Measurements from ENCODE around the gene ABCA2.

Gene ABCA2

DNA sequence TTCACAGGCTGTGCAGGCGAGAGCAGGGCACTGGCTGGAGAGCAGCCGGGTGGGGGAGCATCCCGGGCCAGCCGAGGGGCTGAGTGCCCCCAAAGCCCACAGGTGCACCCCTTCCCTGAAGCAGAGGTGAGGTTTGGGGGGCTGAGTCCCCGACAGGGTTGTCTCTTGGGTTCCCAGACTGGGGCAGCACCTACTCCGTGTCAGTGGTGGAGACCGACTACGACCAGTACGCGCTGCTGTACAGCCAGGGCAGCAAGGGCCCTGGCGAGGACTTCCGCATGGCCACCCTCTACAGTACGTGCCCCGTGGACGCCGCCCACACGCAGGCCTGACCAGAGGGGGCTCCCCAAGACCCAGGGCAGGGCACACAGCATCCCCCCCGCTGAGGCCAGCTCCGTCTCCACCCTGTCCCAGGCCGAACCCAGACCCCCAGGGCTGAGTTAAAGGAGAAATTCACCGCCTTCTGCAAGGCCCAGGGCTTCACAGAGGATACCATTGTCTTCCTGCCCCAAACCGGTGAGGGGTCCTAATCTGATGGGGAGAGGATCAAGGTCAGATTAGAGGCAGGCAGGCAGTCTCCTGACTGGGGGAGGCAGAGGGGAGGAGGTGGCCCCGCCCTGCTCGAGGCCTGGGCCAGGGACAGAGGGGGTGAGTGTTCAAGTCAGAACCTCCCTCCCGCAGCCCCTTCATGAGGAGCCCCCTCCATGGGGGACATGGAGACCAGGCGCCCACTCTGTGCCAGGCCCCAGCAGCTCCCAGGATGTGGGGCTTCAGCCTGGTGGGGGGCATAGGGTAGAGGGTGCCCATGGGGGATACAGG lies 48.1 kb downstream of the ABCA2 start:
- no peak for DNase-seq

GRCh38 chr9:136978865-136979544 lies 49.0 kb downstream of the ABCA2 start:
- DNase-seq, result no peak

DNA sequence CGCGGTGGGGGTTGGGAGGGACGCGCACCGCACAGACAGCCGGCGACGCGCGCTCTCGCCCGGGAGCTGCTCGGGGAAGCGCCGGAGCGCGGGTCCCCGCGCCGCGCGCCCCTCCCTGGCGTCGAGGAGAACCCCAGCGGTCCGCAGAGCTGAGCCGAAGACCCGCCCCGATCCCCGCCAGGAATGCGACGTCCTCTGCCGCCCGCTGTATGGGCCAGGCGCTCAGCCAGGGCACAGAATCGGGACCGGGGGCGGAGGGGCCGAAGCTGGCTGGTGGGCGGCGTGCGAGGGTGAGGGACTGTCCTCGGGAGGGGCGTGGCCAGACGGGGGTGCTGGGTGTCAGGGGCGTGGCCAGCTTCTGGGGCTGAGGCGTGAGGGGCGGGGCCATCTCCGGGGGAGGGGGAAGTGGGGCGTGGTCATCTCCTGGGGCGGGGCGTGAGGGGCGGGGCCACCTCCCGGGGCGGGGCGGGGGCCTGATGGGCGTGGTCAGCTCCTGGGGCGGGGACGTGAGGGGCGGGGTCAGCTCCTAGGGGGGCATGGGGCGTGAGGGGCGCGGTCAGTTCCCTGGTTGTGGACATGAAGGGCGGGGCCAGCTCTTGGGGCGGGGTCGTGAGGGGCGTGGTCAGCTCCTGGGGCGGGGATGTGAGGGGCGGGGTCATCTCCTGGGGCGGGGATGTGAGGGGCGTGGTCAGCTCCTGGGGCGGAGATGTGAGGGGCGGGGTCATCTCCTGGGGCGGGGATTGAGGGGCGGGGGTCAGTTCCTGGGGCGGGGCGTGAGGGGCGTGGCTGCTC lies 49.8 kb downstream of the ABCA2 start:
- no peak for DNase-seq

GRCh38 chr9:136977649-136978072 lies 50.4 kb downstream of the ABCA2 start:
- DNase-seq, result no peak

DNA sequence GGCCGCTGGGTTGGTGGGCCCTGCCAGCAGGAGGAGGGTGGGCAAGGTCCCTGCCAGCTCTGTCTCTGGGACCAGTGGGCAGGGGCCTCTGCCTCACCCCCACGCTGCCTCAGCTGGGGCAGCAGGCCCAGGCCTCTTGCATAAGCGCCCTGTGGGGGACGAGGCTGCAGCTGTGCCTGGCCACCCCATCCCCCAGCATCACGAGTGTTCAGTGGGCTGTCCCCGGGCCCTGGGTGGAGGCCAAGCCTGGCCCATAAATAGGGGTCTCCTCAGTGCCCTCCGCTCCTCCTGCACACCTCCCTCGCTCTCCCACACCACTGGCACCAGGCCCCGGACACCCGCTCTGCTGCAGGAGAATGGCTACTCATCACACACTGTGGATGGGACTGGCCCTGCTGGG lies 50.8 kb downstream of the ABCA2 start, which contains the start of gene PTGDS:
Gene PTGDS (plus strand): TSS at position 282 of the 400 bp plus-strand sequence. CDS start 75 bp downstream, at position 357.
- no peak for DNase-seq

GRCh38 chr9:136975644-136976043 lies 52.4 kb downstream of the ABCA2 start:
- no peak for DNase-seq

- DNase-seq, result no peak
Measured at GRCh38 chr9:136974817-136975535, 53.1 kb downstream of the ABCA2 start.

DNA sequence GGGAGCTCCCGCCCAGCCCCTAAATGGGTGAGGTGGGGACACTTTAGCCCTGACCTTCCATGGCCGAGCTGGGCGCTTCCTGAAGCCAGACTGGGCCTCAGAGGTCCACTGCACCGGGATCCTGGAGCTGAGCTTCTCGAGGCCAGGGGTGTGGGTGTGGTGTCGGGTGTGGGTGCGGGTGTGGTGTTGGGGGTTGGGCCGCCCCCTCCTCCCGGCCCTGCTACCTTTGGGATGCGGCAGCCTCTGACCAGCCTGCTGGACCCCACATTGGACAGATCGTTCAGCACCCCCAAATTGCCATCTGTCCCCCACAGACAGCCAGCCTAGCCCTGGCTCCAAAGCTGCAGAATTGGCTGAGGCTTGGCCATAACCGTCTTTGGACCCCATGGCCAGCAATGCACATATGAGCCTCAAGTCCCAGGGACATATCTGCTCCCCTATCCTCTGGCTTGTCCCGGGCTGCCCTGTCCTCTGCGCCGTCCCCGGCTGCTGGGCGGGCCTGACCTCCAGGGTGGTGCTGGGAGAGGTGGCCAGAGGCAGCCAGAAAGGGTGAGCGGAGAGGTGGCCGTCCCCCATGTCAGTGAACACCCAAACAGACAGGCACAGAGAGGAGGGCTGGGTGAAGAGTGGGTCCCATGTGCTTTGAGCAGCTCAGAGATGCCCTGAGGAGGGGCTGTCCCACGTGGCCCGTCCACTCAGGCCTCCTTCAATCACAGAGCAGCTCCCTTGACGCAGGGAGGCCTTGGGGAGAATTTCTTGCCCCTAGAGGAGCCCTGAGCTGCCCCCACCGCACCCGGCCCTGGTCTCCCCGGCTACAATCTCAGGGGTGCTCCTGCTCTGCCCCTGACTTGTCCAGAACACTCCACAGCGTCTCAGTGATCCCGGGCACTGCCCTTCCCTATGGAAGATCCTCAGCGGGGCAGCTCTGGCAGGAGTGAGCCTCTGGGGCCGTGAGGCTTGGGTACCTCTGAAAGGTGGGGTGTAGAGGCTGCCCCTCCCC lies 54.1 kb downstream of the ABCA2 start:
- no peak for DNase-seq

- no peak for DNase-seq
Measured at GRCh38 chr9:136972743-136973142, 55.3 kb downstream of the ABCA2 start.

DNA sequence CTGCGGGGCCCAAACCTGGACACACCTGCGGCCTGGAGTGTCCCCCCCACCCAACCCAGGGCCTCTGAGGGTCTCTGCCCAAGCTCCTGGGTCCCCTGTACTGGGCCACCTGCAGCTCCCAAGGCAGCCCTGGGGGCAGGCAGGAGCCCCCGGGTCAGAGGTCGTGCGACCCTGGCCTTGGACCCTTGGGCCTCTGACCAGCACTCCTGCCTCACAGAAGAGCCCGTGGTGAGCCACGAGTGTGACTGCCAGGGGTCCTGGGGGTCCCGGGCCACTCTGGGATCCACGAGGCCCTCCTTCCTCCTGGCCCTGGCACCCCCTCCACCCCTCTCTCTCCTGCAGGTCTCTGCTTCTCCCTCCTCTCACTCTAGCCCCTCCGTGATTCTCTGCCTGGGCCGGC lies 55.7 kb downstream of the ABCA2 start:
- no peak for DNase-seq

DNA sequence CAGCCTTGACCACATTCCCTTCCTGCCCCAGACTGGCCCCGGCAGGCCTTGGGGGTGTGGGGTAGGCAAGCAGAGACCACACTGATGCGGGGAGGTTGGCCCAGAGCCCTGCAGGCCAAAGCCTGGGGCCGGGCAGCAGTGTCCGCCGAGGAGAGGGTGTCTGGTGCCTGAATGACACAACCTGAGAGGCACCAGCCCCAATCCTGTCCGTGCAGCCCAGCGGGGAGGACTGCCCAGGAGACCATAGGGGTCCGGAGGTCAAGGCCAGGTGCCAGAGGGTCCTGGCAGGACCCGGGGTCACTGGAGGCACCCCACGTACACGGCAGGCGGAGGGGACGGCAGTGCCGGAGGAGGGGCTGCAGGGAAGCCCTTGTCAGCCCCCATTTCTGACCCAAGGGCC lies 56.3 kb downstream of the ABCA2 start:
- DNase-seq, result no peak

DNA sequence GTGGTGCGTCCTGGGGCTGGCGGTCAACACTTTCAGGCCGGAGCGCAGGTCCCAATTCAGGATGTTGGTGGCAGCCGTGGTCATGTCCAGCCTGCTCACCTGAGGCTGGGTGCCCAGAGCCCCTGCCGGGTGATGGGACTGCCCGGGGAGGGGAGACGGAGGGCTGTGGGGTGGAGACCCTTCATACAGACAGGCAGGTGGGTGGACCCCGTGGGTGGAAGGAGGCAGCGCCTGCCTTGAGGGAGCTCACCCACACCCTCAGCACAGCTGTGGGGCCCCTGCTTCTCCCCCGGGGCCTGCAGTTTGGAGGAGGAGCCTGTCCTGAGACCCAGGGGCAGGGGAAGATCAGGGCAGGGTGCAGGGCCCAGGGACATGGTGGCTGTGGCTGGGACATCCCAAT lies 57.7 kb downstream of the ABCA2 start:
- no peak for DNase-seq

DNA sequence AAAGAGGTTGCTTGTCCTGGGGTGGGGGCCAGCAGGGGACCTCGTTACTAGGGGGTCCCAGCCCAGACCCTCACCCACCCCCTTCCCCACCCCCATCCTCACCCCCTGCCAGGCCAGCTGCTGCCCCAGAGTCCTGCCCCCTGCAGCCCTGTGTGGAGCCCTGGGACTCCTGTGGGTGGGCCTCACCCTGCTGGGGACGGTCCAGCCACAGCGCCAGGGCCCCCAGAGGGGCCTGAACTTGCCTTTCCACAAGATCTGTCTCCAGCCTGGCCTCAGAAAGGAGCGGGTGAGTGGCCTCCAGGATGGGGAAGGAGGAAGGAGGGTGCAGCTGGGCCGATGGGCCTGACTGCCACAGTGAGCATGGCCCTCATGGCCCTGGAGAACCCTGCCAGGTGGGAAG lies 58.3 kb downstream of the ABCA2 start:
- no peak for DNase-seq

DNA sequence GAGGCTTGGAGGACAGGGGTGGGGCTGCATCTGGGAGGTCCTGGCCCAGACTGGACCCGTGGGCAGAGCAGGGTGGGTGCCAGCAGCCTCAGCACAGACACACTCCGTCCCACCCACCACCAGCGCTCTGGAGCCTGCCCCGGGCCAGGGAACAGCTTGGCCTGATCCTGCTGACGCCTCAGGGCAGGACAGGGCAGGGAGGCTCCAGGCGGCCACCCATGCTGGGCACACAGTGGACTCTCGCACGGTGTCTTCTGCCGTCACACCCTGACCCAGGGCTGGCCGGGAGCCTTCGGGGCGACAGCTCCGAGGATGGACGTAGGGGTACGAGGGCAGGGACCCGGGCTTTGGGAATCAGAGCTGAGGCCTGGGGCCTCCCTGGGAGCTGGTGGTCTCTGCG lies 58.9 kb downstream of the ABCA2 start:
- no peak for DNase-seq

- DNase-seq, result no peak
Measured at GRCh38 chr9:136968333-136969127, 59.5 kb downstream of the ABCA2 start.

- DNase-seq, result no peak
Measured at GRCh38 chr9:136965771-136966484, 62.1 kb downstream of the ABCA2 start.

GRCh38 chr9:136964833-136965422 lies 63.1 kb downstream of the ABCA2 start:
- DNase-seq, result no peak

GRCh38 chr9:136964171-136964689 lies 63.8 kb downstream of the ABCA2 start:
- no peak for DNase-seq

DNA sequence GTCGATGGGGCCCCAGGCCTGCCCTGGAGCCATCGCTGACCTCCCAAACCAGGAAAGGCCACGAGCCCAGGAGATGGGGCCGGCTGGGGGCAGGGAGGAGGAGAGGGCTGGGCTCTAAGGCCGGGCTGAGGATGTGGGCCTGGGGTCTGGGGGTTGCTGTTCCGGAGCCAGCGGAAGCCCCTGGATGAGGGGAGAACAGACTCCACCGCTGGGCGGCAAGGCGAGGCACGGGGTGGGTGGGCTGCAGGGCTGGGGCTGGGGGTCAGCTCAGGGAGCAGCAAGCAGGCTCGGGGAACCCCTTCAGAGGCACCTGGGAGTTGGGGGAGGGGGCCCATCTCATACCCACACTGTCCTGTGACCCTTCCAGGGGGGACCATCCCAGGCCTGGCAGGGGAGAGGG lies 64.3 kb downstream of the ABCA2 start:
- DNase-seq, result no peak

All from kidney glomerular epithelial cell (primary cell).